H1 (cell line): ENCODE measurements around the gene TRPV6.

ENCODE experiments used
- CREB1 ChIP-seq: IDR thresholded peaks from 2 replicates; pipeline ENCODE4 v1.6.1; 2012; ENCODE audit warnings: inconsistent platforms
- EP300 ChIP-seq, 2 experiments: IDR thresholded peaks; 1 replicate in 1 of 2; 2 replicates in 1 of 2; pipeline ENCODE4 v1.6.1; 2011 to 2012; ENCODE audit warnings: low read depth in 2 of 2, low read length in 2 of 2, mild to moderate bottlenecking in 2 of 2, borderline replicate concordance in 1 of 2, inconsistent platforms in 1 of 2, moderate library complexity in 1 of 2
- JUND ChIP-seq: IDR thresholded peaks from 2 replicates; pipeline ENCODE4 v1.6.1; 2011; ENCODE audit warnings: mild to moderate bottlenecking, improper control_type of control experiment, low read length
- RFX5 ChIP-seq: IDR thresholded peaks from 2 replicates; pipeline ENCODE4 v1.6.1; 2011; ENCODE audit warnings: low read depth, low read length, improper control_type of control experiment, borderline replicate concordance
- SP2 ChIP-seq: IDR thresholded peaks from 2 replicates; pipeline ENCODE4 v1.6.1; 2012; ENCODE audit warnings: mild to moderate bottlenecking, low read length, inconsistent platforms
- YY1 ChIP-seq: IDR thresholded peaks from 2 replicates; pipeline ENCODE4 v1.6.1; 2011; ENCODE audit warnings: low read depth, mild to moderate bottlenecking, low read length
- ZNF274 ChIP-seq: IDR thresholded peaks from 2 replicates; pipeline ENCODE4 v1.7.0; 2012; ENCODE audit warnings: low read length, borderline replicate concordance; ENCODE audit errors: extremely low read depth
- TF ChIP-seq, protein P1 (sequence below): IDR thresholded peaks from 2 replicates; pipeline ENCODE4 v1.6.1; 2012; ENCODE audit warnings: inconsistent platforms
- TF ChIP-seq, protein P2 (sequence below), 3 experiments: IDR thresholded peaks; 1 replicate in 2 of 3; 2 replicates in 1 of 3; pipeline versions ENCODE4 v1.5.1 to v1.6.1; 2011; ENCODE audit warnings: low read length in 3 of 3, mild to moderate bottlenecking in 3 of 3, inconsistent platforms in 2 of 3, low read depth in 1 of 3, moderate library complexity in 1 of 3; ENCODE audit not compliant: insufficient read depth in 1 of 3; ENCODE audit errors: control extremely low read depth in 1 of 3
- TF ChIP-seq, protein P3 (sequence below): IDR thresholded peaks from 2 replicates; pipeline ENCODE4 v1.6.1; 2011; ENCODE audit warnings: low read depth, mild to moderate bottlenecking, low read length; ENCODE audit not compliant: insufficient read depth

DNA sequence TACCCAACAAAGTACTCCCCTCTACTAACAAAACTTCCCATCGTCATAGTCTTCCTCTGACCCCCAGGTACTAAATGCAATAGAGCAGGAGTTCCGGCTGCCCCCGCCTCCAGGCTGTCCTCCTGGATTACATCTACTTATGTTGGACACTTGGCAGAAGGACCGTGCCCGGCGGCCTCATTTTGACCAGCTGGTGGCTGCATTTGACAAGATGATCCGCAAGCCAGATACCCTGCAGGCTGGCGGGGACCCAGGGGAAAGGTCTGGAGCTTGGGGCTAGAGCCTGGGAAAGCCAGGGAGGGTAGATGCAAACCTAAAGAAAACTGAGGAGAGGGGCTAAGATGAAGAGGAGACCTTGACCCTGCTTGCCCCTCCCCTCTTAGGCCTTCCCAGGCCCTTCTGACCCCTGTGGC is 15.4 kb downstream of the TRPV6 start:
- TF ChIP-seq, protein P1, sequence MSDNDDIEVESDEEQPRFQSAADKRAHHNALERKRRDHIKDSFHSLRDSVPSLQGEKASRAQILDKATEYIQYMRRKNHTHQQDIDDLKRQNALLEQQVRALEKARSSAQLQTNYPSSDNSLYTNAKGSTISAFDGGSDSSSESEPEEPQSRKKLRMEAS, result no peak
- TF ChIP-seq YY1, result no peak
- TF ChIP-seq, protein P2, sequence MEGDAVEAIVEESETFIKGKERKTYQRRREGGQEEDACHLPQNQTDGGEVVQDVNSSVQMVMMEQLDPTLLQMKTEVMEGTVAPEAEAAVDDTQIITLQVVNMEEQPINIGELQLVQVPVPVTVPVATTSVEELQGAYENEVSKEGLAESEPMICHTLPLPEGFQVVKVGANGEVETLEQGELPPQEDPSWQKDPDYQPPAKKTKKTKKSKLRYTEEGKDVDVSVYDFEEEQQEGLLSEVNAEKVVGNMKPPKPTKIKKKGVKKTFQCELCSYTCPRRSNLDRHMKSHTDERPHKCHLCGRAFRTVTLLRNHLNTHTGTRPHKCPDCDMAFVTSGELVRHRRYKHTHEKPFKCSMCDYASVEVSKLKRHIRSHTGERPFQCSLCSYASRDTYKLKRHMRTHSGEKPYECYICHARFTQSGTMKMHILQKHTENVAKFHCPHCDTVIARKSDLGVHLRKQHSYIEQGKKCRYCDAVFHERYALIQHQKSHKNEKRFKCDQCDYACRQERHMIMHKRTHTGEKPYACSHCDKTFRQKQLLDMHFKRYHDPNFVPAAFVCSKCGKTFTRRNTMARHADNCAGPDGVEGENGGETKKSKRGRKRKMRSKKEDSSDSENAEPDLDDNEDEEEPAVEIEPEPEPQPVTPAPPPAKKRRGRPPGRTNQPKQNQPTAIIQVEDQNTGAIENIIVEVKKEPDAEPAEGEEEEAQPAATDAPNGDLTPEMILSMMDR (IDR thresholded peaks at IDR 0.05; ENCODE audit: control extremely low read depth in 1 of 3, insufficient read depth in 1 of 3, low read depth in 1 of 3, low read length in 3 of 3), result no peak
- no peak for TF ChIP-seq JUND
- TF ChIP-seq RFX5, result no peak
- TF ChIP-seq, protein P3, sequence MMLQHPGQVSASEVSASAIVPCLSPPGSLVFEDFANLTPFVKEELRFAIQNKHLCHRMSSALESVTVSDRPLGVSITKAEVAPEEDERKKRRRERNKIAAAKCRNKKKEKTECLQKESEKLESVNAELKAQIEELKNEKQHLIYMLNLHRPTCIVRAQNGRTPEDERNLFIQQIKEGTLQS, result no peak
- no peak for TF ChIP-seq EP300 (IDR thresholded peaks at IDR 0.05; ENCODE audit: borderline replicate concordance in 1 of 2, low read depth in 2 of 2, low read length in 2 of 2)
- TF ChIP-seq ZNF274, result no peak
- TF ChIP-seq SP2, result no peak
- no peak for TF ChIP-seq CREB1
